Hindlimb muscle (tissue), 1 donor: ENCODE measurements around the gene OR10P1. TPM values are rescaled to one million over a fixed set of nuclear protein-coding genes. Genes with fewer than 3 reads are reported as not detected.

Source experiments
- DNase-seq: peaks from one replicate; pipeline ENCODE4 v3.0.0-alpha.2; 2013
- polyA plus RNA-seq: library from polyadenylated mRNA; unstranded; fragments of 120-200 nt; gene quantifications from one replicate; pipeline ENCODE4 v1.2.1, GENCODE V29; 2013; ENCODE audit not compliant: insufficient read length

OR10P1 gene
- polyA plus RNA-seq, 1 donor = not detected

DNA sequence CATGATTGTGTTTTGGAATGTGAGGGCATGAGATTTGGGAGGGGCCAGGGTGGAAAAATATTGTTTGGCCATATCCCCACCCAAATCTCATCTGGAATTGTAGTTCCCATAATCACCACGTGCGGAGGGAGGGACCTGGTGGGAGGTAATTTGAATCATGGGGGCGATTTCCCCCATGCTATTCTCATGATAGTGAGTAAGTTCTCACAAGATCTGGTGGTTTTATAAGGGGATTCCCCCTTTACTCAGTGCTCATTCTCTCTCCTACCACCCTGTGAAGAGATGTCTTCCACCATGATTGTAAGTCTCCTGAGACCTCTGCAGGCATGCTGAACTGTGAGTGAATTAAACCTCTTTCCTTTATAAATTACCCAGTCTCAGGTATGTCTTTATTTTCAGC lies 15.7 kb downstream of the OR10P1 start:
- no peak for DNase-seq

DNA sequence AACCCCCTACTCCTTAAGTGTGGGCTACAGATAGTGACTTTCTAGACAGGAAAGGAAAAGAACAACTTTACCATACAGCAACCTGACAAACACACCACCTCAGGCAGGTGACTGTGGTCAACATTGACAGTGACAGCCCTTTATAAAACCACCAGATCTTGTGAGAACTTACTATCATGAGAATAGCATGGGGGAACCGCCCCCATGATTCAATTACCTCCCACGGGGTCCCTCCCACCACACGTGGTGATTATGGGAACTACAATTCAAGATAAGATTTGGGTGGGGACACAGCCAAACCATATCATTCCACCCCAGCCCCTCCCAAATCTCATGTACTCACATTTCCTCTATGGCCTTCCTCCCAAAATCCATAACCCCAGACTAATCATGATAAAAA lies 16.3 kb downstream of the OR10P1 start:
- DNase-seq = no peak

DNA sequence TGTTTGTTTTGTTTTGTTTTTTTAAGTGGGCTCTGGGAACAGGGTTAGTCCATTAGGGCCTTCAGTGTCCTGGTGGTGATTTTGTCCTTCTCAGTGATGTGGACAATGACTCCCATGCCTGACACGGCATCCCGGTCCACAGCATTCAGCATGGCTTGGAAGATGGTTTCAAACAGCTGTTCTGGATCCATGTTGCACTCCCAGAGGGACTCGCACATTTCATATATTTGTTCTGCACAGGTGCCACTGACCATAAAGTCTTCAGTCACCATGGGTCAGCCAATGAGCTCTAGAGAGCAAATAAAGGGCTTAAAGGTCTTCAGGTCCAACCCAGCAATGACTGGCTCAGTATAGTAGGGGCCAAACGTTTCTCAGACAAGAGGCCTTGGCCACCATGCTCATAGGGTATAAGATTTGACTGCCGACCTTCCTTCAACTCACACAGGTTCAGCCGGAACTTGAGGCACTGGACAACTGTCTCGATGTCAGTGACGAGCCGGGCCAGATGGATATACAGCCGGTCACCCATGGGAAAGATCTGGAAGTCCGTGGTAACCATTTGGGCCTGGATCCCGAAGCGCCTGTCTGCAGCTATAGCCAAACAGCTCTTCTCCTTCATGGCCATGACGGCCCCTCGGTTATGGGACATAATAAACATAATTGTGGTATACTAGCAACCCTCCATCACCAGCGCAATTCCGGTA lies 18.0 kb downstream of the OR10P1 start:
- peak; percentile 23 for DNase-seq

DNA sequence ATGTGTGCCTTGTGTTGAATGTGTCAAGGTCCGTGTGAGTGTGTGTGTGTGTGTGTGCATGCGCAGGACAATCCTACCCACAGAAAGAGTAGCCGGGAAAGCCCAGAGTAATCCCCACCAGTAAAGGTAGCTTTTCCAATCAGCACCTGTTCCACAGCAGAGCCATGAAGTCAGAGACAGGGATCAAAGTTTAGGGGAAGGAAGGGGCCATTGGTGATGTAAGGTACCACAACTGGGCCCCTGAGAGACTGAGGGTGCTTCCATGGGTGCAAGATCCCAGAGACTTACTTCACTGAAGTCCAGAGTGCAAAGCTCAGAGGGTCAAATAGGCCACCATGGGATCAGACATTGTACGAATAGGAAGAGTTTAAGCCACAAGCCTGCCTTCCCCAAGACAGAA lies 20.5 kb downstream of the OR10P1 start:
- no peak for DNase-seq

DNA sequence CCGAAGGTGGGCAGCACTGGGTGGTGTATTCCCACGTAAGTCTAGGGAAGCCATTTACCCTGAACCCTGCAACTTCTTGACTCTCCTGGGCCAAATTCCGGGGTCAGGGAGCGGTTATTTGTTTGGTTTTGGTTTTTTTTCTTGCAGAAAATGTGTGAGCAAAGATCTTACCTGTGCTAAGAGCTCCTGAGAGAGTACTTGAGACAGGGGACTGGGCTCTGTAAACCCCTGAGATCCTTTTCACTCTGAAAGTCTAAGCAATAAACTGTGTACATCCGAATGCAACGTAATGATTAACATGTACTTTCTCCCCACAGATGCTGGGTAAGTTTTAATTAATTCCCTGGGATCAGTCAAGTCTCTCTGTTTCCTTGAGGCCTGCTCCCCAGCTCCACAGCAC lies 21.5 kb downstream of the OR10P1 start:
- no peak for DNase-seq

DNA sequence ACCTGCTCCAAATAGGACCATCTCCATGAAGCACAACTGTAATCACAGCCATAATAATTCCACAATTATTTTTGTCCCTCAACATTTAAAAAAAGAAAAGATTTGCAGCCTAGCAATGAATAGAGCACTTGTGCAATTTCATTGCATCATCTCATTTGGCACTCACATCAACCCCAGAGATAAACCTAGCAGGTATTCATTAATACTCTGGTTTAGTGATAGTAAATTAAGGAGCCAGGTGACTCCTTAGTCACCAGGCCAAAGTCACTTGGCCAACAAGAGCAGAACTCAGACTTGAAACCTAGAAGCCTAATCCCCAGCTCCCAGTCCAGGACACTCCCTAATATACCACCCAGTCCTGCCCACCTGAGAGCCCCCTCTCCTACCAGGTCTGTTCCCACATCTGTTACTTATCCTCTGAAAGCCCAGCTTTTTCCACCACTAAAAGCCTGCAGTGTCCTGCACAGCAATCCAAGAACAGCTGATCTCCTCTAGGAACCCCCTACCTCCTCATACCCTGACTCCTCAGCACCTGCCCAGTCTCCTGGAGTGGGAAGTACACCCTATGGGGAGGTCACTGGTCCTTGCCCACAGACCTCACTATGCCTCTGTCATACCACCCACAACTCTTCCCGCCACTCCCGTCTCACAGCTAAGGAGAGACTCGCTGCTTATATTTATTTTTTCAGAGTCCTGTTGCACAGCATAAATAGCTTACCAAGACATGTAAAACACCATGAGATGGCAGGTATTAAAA lies 22.1 kb downstream of the OR10P1 start:
- DNase-seq = no peak

DNA sequence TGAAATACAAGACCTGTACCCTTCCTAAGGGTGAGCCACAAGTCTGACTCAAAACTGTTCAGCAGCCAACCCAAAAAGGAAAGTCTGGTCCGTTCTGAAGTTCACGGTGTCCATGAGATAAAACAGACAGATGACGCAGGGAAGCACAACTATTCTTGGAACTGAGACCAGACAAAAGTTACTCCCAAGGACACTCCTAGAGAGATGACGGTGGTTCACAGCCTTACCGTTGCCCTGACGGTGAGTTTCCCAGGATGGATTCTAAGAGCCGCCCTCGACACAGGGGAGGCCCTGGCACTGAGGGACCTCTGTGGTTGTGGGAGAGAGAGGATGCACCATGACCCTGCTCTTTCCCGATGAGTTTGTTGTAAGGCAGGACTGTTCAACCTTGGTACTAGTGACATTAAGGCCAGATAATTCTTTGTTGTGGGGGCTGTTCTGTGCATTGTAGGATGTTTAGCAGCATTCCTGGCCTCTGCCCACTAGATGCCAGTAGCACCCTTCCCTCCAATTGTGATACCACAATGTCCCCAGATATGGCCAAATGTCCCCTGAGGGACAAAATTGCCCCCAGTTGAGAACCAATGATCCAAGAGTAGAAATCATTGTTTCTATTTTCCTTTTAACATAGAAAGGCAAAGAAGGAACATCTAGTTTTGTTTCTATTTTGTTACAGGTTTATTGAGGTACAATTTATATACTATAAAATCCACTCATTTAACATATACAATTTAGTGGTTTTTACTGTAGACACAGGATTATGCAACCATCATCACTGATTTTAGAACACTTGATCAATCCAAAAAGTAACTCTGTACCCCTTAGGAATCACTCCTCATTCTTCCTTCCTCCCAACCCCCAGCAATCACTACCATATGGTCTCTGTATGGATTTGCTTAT lies 23.0 kb downstream of the OR10P1 start:
- no peak for DNase-seq

DNA sequence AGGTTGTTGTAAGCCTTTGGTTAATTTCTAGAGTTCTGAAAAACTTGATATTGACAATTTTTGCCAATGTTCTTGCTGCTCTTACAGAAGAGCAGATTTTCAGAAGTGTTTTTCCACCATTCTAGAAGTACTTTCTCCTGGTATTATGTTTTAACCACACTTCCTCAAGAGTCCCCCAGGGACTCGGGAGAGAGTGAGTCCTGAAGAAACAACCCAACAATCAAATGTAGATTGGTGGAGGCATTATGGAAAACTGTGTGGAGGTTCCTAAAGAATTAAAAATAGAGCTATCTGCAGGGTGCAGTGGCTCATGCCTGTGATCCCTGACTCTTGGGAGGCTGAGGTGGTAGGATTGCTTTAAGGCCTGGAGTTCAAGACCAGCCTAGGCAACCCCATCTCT lies 26.7 kb downstream of the OR10P1 start:
- DNase-seq = no peak

DNA sequence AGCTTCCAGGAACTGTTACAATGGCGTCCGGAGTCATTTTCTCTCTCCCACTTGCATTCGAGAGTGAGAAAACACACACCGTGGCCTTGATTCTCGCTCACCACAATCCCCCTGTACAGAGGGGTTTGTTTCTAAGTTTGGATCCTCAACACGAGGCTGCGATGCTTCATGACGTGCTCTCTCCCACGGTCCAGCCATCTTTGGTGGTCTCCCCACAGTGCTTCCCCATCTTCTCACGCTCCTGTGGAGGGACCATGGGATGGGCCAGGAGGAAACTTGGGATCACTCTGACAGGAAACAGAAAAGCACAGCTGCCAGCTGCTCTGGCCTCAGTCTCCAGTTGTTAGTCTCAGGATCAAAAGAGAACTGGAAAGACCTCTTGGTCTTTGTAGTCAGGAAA lies 28.1 kb downstream of the OR10P1 start:
- DNase-seq = no peak

DNA sequence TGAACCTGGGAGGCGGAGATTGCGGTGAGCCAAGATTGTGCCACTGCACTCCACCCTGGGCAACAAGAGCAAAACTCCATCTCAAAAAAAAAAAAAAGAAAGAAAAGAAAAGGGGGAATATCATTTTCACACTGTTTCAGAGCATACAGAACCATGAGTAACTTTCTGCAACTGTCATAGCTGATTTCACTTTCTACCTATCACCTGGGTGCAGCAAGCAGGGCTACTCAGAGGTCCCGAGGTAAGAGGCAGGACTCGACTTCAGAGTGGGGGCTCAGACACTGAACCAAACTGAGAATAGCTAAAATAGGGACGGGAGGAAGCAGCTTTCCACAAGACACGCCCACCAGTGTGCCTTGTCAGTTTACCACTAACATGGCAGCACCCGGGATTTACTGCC lies 29.8 kb downstream of the OR10P1 start:
- DNase-seq = no peak

DNA sequence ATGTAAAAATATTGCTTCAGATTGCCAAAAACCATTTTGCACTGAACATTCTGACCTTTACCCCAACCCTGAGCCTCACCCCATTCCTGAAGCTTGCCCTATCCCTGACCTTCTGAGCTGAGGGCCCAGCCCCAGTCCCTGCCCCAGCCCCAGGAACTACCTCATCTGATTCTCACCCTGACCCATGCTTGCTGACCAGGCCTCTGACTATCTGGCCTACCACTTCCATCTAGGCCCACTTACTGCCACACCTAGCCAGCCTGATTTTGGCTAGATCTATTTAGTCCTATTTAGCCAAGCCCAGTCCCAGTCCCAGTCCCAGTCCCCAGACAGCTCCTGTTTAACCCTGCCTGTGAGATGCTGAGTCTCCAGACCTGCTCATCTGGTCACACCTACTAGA lies 33.6 kb downstream of the OR10P1 start:
- no peak for DNase-seq

DNA sequence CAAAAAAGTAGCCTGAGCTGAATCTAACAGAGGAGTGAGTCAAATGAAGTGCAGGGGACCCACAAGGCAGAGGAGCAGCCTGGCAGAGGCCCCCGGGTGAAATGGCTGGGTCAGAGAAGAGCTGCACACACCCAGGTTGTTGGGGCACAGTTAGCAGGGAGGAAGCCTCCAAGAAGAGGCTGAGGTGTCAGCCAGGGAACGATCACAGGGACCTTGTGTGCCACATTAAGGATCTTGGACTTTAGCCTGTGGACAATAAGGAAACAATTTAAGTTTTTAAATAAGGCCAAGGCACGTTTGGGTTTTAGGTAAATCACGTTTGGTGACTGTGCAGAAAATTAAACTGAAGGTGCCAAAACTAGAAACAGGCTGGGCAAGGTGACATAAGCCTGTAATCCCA lies 35.1 kb downstream of the OR10P1 start:
- no peak for DNase-seq

DNA sequence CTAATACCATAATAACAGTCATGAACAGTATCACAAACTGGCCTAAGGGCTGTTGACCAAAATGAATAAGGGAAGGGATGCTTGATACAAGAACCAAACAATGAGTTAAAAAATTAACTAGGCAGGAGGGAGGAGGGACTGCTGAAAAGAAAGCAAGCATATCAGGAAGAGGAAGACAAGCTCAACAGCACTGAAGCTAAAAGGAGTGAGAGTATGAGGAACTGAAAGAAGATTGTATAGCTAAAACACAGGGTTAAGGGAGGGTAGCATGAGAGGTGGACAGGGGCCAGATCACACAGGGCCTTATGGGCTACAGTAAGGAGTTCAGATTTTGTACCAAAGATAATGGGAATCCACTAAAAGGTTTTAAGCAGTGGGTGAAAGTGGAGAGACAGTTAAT lies 36.9 kb downstream of the OR10P1 start:
- DNase-seq = no peak

DNA sequence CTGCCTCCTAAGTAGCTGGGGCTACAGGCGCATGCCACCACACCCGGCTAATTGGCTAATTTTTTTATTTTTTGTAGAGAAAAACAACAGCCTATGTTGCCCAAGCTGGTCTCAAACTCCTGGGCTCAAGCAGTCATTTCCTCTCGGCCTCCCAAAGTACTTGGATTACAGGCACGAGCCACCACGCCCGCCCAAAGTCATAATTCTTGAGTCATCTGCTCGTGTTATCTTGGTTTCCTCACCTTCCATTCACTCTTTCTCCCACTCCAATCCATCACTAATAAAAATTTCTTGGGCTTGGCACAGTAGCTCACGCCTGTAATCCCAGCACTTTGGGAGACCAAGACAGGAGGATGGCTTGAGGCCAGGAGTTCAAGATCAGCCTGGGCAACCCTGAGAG lies 39.0 kb downstream of the OR10P1 start:
- DNase-seq = no peak

DNA sequence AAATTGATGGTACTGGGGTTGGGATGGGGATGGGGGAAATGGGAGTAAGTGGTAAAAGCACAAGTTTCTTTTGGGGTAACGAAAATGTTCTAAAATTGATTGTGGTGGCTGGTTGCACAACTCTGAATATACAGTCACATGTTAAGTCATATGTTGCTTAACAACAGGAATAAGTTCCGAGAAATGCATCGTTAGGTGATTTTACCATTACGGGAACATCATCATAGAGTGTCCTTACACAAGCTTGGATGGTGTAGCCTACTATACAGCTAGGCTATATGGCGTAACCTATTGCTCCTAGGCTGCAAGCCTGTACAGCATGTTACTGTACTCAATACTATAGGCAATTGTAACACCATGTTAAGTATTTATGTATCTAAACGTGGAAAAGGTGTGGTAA lies 40.0 kb downstream of the OR10P1 start:
- DNase-seq = no peak

DNA sequence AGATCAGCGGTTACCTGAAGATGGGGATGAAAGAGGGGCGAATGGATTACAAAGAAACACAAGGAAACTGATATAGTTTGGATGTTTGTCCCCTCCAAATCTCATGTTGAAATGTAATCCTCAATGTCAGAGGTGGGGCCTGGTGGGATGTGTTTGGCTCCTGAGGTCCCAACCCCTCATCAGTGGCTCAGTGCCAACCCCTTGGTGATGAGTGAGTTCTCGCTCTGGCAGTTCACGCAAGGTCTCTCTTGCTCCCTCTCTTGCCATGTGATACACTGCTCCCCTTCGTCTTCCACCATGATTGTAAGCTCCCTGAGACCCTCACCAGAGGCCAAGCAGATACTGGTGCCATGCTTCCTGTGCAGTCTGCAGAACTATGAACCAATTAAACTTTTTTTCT lies 43.0 kb downstream of the OR10P1 start:
- DNase-seq = no peak

DNA sequence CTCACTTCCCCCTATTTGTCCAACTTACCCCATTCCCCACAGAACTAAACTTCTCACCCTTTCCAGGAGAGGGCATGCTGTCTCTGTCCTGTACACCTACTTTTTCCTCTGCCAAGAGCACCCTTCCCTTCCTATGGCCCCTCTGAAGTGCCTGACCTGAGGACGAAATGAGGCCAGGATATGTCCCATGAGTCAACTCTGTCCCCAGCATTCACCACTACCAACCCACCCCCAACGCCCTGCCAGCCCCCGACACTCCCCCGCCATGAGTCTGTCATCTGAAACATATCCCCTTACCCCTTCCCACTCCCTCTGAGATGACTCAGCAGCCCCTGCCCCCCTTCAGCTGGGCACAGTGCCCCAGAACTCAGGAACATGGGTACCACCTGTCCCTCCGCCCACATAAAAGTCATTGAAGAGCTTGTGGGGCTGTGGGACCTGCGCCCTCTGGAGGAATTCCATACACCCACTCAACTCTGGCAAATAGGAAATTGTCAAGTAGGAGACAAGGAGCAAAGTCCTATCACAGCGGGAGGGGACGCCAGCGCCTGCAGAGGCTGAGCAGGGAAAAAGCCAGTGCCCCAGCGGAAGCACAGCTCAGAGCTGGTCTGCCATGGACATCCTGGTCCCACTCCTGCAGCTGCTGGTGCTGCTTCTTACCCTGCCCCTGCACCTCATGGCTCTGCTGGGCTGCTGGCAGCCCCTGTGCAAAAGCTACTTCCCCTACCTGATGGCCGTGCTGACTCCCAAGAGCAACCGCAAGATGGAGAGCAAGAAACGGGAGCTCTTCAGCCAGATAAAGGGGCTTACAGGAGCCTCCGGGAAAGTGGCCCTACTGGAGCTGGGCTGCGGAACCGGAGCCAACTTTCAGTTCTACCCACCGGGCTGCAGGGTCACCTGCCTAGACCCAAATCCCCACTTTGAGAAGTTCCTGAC lies 44.7 kb downstream of the OR10P1 start:
- peak; percentile 46 for DNase-seq

DNA sequence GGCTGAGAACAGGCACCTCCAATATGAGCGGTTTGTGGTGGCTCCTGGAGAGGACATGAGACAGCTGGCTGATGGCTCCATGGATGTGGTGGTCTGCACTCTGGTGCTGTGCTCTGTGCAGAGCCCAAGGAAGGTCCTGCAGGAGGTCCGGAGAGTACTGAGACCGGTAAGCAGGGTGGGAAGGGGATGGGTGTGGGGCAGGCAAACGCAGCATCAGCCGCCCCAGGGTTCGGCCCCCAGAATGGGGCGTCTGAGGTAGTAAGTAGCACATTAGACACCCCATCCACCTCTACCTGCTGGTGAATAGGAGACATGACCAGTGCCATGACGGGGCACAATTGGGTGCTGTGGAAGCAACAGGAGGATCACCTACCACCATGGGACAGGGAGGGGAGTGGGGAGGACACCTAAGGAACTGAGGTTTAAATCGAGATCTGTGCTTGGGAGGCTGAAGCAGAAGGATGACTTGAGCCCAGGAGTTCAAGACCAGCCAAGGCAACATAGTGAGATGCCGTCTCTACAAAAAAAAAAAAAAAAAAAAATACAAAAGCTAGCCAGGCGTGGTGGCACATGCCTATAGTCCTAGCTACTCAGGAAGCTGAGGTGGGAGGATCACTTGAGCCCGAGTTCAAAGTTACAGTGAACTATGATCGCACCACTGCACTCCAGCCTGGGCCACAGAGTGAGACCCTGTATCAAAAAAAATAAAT lies 45.5 kb downstream of the OR10P1 start:
- no peak for DNase-seq

DNA sequence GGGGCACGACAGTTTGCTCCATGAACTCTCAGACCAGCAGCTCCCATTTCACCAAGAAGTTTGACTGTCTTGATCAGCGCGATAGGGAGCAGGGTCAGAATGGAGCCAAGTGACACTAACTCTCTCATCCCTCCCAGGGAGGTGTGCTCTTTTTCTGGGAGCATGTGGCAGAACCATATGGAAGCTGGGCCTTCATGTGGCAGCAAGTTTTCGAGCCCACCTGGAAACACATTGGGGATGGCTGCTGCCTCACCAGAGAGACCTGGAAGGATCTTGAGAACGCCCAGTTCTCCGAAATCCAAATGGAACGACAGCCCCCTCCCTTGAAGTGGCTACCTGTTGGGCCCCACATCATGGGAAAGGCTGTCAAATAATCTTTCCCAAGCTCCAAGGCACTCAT lies 47.0 kb downstream of the OR10P1 start:
- no peak for DNase-seq

DNA sequence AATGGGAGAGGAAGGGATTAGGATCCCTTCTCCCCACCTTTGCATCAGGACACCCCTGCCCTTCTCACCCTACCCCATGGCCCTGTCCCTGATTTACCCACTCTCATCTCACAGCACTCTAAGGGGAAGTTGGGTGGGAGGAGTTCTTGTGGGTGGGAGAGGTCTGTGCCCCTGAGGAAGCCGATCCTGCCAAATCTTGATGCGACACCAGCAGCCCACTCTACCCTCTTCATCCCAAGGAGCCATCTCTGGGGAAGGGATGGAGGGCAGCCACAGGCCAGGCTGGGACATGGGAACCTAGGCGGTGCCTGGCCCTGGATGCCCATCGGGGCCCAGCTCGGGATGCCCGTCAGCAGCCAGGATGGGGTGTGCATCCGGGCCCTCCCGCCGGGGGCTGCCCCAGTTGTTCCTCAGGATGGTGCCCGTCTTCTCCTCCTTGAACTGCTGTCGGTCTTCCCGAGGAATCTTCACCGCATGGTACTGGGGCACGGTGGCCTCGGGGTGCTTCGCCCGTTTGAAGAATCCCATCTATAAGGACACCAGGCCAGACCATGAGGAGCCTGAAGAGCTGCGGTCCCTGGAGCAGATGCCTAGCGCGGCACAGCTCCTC lies 48.2 kb downstream of the OR10P1 start:
- no peak for DNase-seq

DNA sequence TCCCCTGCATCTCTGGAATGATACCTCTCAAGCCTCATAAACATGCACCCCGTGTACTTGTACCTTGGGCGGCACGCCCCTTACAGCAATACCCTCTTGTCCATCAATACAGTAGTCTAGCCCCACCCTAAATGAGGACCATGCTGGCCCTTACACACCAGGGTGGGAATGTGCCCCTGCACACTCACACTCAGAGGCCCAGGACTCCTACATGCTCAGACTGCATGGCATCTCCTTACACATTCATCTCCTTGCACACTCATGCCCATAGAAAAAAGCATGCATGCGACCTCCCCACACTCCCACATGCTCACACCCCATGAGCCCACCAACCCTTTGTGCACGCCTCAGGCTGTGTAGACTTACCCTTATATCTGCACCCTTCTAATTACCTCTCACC lies 49.0 kb downstream of the OR10P1 start:
- no peak for DNase-seq
